GM18517 (cell line): Measurements from ENCODE around the gene OR52E2.
"Not testable (repeated sequence)": the region's sequence is repeated elsewhere in the genome, so short reads cannot be mapped to it uniquely, and the experiment has no call there.

Experiments
- ATAC-seq: cut with Tn5 transposase; IDR thresholded peaks from one replicate; pipeline ENCODE4 v1.9.1; 2021; ENCODE audit warnings: mild to moderate bottlenecking, moderate library complexity; ENCODE audit not compliant: unreplicated experiment

OR52E2 gene

GRCh38 chr11:5059391-5059790 lies at the start of gene OR52E2:
Gene OR52E2, minus strand, starts transcription at chr11:5059627. Its CDS starts 0 bp downstream, at chr11:5059627.
- ATAC-seq, result no peak

DNA sequence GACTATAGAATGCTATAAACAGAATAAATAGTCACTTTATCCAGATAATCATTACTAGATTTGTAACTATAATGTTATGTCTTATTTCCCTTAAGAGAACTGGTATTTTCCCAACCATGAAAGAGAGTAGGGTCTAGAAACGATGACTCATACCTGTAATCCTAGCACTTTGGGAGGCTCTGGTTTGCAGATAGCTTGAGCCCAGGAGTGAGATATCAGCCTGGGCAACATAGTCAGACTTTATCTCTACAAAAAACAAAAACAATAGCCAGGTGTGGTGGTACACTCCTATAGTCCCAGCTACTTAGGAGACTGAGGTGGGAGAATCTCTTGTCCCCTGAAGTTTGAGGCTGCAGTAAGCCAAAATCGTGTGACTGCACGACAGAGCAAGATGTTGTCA lies 47.9 kb upstream of the OR52E2 start:
- ATAC-seq, result no peak

DNA sequence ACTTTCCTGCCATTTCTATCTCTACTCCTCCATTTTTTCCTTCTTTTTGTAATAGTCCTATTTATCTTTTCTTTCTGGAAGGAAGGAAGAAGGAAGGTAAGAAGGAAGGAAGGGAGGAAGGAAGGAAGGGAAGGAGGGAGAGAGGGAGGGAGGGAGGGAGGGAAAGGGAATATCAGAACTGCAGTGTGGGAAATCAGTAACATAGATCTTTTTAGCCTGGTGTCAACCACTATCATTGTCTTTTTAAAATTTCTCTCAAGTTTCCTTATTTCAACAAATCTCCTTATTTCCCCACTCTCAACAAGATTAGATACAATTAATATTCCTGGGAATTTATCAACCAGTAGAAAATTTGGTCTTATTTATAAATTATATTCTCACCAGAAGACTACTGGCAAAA lies 43.6 kb upstream of the OR52E2 start:
- no peak for ATAC-seq

- no peak for ATAC-seq
These were observed 42.8 kb upstream of the OR52E2 start for GRCh38 chr11:5102246-5102645.

GRCh38 chr11:5096011-5096410 lies 36.6 kb upstream of the OR52E2 start:
- no peak for ATAC-seq

DNA sequence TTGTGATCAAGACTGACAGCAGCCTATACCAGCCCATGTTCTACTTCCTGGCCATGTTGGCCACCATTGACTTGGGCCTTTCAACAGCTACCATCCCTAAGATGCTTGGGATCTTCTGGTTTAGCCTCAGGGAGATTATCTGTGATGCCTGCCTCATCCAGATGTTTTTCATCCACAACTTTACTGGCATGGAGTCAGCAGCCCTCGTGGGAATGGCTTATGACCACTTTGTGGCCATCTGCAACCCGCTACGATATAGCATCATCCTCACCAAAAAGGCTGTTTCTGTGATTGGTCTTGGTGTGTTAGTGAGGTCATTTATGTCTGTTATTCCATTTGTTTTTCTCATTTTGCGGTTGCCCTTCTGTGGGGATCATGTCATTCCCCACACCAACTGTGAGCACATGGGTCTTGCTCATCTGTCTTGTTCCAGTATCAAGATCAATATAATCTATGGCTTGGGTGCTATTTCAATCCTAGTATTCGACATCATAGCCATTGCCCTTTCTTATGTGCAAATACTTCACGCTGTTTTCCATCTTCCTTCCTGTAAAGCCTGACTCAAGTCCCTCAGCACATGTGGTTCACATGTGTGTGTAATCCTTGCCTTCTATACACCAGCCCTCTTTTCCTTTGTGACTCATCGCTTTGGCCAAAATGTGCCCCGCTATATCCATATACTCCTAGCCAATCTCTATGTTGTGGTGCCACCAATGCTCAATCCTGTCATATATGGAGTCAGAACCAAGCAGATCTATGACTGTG lies 33.6 kb upstream of the OR52E2 start:
- ATAC-seq, result no peak

DNA sequence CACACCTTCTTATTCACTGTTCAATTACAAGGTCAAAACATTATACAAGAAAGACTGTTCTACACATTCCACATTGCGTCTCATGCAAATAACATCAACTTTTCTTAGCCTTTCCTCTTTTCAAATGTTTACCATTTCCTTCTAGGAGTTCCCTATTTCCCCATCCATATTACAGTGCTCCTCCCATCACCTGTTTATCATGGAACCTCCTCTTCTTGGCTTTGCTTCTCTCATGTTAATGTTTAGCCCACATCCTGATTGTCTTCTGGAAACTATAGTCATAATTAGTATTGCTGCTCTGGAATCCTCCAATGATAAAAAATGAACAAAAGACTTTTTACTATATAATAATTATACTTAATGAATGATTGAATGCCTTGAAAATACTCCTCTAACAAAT lies 31.2 kb upstream of the OR52E2 start:
- ATAC-seq, result no peak

DNA sequence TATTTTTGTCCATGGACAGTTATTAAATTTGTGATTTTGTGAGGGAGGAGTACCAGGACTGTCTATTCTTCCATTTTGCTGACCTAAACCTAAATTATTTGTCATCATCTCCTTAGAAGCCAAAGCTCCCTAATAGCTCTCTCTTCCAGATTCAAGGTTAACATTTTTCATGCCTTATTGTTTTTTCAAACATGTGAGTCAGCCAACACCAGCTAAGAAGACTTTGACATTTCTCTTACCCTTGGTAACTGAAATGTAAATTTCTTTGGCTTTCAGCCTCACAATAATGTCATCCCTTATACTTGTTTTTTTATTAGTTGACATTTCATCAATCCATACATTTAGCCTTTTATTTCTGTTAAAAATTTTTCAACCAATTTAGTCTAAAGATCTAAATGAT lies 29.1 kb upstream of the OR52E2 start:
- no peak for ATAC-seq

- ATAC-seq, result no peak
These were observed 24.2 kb upstream of the OR52E2 start for GRCh38 chr11:5083602-5084001.

- no peak for ATAC-seq
These were observed 22.0 kb upstream of the OR52E2 start for GRCh38 chr11:5081405-5081804.

DNA sequence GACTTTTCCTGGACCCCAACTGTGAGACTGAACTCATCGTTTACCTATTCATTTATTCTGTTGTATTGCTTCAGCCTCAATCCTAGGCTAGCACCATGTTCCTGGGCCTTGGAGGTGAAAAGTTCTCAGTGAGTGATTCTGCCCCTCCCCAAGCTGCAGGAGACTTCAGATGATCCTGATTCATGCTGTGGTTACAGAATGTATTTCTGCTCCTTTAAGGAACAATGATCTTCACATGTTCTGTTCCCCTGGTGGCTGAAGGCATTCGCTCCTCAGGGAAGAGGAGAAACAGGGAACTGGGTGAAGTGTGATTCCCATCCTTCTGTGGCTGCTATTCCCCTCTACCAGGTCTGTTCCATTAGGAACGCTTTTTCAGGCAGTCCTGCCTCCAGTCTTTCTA lies 12.4 kb upstream of the OR52E2 start:
- ATAC-seq, result no peak

DNA sequence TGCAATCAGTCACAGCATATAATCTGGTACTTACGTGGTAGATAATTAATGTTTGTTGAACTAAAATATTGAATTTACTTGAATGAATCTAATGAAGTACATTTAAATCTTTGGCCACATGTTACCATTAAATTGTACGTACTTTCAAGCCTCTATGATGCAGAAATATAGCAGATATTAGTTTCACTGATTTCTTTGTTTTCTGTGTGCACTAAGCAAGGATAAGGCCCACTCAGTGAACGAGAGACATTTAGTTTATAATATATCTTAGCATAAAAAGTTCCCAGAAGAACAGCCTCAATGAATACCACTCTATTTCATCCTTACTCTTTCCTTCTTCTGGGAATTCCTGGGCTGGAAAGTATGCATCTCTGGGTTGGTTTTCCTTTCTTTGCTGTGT lies 9.8 kb upstream of the OR52E2 start, which contains the start of gene OR52E1:
OR52E1 (plus strand) TSS at position 301 of the 400 bp plus-strand sequence.
- ATAC-seq, result no peak

- no peak for ATAC-seq
These were observed 5.6 kb upstream of the OR52E2 start for GRCh38 chr11:5065027-5065426.

- ATAC-seq, result not testable (repeated sequence)
These were observed 748 bp downstream of the OR52E2 start for GRCh38 chr11:5058679-5059078.

DNA sequence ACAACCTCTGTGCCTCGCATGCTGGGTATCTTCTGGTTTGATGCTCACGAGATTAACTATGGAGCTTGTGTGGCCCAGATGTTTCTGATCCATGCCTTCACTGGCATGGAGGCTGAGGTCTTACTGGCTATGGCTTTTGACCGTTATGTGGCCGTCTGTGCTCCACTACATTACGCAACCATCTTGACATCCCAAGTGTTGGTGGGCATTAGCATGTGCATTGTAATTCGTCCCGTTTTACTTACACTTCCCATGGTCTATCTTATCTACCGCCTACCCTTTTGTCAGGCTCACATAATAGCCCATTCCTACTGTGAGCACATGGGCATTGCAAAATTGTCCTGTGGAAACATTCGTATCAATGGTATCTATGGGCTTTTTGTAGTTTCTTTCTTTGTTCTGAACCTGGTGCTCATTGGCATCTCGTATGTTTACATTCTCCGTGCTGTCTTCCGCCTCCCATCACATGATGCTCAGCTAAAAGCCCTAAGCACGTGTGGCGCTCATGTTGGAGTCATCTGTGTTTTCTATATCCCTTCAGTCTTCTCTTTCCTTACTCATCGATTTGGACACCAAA lies 12.6 kb downstream of the OR52E2 start:
- no peak for ATAC-seq

- no peak for ATAC-seq
These were observed 13.2 kb downstream of the OR52E2 start, which contains the start of gene OR52J3 for GRCh38 chr11:5046226-5046625. Gene OR52J3, plus strand, starts transcription at chr11:5046526. Its CDS starts 0 bp downstream, at chr11:5046526.

DNA sequence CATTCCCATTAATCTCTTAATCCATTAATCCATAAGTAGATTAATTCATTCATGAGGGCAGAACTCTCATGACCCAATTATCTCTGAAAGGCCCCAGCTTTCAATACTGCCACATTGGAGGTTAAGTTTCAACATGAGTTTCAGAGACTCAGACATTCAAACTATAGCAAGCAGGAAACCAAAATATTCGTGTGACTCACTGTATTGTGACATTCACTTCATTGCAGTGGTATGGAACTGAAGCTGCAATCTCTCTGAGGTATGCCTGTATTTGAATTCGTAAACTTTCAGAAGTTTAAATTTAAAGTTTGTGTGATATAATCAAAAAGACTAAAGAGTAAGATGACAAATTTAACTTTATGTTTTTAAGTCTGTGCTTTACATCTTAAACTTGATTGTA lies 16.0 kb downstream of the OR52E2 start:
- no peak for ATAC-seq

GRCh38 chr11:5042091-5042490 lies 17.3 kb downstream of the OR52E2 start:
- no peak for ATAC-seq

DNA sequence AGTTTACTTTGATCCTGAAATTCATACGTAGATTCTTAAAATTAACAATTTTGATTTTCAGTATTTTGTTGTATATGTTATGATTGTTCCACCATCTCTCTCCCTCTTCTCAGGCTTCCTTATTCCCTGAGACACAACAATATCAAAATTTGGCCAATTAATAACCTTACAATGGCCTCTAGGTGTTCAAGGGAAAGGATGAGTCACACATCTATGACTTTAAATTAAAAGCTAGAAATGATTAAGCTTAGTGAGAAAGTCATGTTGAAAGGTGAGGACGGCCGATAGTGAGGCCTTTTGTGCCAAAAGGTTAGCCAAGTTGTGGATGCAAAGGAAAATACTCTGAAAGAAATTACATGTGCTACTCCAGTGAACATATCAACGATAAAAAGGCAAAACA lies 18.6 kb downstream of the OR52E2 start:
- ATAC-seq, result no peak

DNA sequence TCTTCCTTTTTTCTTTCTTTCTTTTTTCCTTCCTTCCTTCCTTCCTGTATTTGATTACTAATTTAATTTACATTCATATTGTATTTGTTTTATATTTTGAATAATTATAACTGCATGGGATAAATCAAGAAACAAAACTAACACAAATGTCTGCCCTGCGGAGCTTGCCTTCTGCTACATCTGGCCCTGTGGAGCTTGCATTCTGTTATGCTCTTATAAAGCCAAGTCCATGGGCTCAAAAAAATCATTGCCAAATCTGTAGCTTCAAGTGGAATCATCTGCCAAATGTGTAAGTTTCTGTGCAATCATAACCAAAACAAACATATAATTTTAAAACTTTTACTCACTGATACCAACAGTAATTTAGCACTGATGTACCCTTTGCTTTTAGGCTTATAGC lies 21.1 kb downstream of the OR52E2 start:
- no peak for ATAC-seq

DNA sequence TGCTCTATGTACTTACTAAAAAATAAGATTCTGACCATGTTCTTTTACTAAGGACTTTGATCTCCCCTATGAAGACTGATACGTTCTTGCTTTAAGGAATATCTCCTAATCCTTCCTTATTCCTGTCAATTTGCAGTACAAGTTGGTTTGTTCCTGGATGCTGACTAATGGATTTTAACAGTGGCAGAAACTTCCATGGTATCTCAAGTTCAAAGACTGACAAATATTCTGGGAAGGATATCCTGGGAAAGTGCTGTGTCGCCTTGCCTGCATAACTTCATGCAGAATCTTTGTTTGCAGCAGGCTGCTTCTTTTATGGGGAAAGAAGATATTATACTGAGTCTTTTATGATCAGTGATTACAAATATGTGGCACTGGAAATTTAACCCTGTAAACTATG lies 21.5 kb downstream of the OR52E2 start:
- no peak for ATAC-seq

DNA sequence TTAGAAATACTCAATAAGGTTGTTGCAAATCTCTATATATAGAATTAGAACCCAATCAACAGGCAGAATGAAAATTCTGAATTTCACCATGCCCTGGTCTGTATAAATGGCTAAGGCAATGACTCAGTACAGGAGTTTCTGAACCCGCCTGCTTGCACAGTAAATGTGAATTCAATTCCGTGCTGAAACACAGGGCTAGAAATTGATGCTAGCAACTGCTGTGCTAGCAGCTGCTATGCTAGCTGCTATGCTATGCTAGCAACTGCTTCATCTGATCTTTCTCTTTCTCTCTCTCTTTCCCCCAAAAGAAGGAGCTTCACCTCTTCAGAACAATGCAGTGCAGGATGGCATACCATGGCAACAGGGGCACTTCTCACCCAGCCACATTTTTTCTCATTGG lies 22.8 kb downstream of the OR52E2 start:
- ATAC-seq, result no peak

DNA sequence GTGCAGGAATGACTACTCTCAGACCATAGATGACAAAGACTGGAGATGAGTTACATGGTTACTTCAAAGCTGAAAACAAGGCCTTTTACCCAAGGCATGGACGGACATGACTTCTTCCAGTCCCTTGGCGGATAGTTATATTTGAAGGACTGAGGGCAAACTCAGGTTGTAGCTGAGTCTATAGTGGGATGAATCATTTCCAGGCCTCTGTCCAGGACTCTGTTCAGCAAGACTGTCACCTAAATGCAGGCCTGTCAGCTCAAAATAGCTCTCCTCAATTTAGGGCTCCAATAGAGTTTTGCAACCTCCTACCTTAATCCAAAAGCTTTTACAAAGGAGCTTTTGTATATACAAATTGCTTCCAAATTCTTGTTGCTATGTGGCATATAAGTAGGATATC lies 37.4 kb downstream of the OR52E2 start:
- ATAC-seq, result no peak
